ENCODE data around the gene PRKG2. TPM values are rescaled to one million over a fixed set of nuclear protein-coding genes. Genes with fewer than 3 reads are reported as not detected.
A peak's percentile ranks its signal among the peaks of the same experiment; 100 is the strongest.

PRKG2 gene
- total and polyA plus RNA-seq, 2 experiments from 2014 or later: 6.7 to 17.4 TPM

- no peaks in the 10 kb centered on the region for H4K20me1 ChIP-seq (ENCODE audit: insufficient read depth, poor library complexity, severe bottlenecking)
- no peaks in the 10 kb centered on the region for H3K9me3 ChIP-seq (ENCODE audit: low read depth)
- H3K36me3 ChIP-seq (replicated peaks; ENCODE audit: insufficient read depth, low read depth): no peaks in the 10 kb centered on the region
- TF ChIP-seq EZH2phosphoT487 (IDR thresholded peaks at IDR 0.05; ENCODE audit: low read depth, severe bottlenecking, unreplicated experiment) (no peak), EZH2 (IDR thresholded peaks at IDR 0.05; ENCODE audit: borderline replicate concordance) (no peak), CTCF (IDR thresholded peaks at IDR 0.05; ENCODE audit: poor library complexity) (no peak)
- peaks cover 12% of the 10 kb centered on the region for H3K27me3 ChIP-seq
- no peak overlapping the region for H3K4me2 ChIP-seq
- no peak overlapping the region for H3K4me3 ChIP-seq
- DNase-seq (ENCODE audit: low spot score): no peak
- no peak overlapping the region for H2AFZ ChIP-seq
- H3K9me2 ChIP-seq (replicated peaks; ENCODE audit: insufficient read depth): no peaks in the 10 kb centered on the region
- H3K79me2 ChIP-seq: no peaks in the 10 kb centered on the region
- H3K27ac ChIP-seq: peak overlapping the region; percentile 51
- 72% methylated on average over 1 of the region's 1 CpG for WGBS (ENCODE audit: low lambda C conversion rate, missing lambda C conversion rate)
- H3K4me1 ChIP-seq (ENCODE audit: insufficient read depth): peaks cover 7% of the 10 kb centered on the region
Observed at GRCh38 chr4:81220271-81220670, 5.2 kb upstream of the PRKG2 start.

DNA sequence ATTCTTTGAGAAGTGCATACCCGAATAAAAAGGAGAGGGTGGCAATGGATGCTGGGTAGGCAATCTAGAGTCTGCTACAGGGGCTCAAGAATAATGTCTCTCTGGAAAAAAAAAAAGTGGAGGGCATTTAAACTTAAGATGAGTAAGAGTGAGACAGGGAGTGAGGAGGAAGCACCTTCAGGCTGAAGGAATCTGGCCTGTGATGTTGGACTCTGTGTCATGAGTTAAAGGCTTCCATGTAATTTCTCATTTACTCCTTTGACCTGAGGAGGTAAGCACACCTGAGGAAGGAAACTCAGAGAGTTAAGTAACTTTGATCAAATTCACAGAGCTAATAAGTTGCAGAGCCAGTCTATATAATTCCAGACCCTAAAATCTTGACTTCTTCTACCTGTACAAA is 3.2 kb upstream of the PRKG2 start:
- peaks cover 7% of the 10 kb centered on the region for H3K4me1 ChIP-seq (ENCODE audit: insufficient read depth)
- H3K4me3 ChIP-seq: no peak overlapping the region
- H3K36me3 ChIP-seq (replicated peaks; ENCODE audit: insufficient read depth, low read depth): no peaks in the 10 kb centered on the region
- peak overlapping the region; percentile 54 for H3K27ac ChIP-seq
- no peak for TF ChIP-seq EZH2 (IDR thresholded peaks at IDR 0.05; ENCODE audit: borderline replicate concordance)
- TF ChIP-seq EZH2phosphoT487 (IDR thresholded peaks at IDR 0.05; ENCODE audit: low read depth, severe bottlenecking, unreplicated experiment): no peak
- no peak for TF ChIP-seq CTCF (IDR thresholded peaks at IDR 0.05; ENCODE audit: poor library complexity)
- no peaks in the 10 kb centered on the region for H3K9me2 ChIP-seq (replicated peaks; ENCODE audit: insufficient read depth)
- no peaks in the 10 kb centered on the region for H3K9me3 ChIP-seq (ENCODE audit: low read depth)
- H3K4me2 ChIP-seq: no peak overlapping the region
- no peaks in the 10 kb centered on the region for H4K20me1 ChIP-seq (ENCODE audit: insufficient read depth, poor library complexity, severe bottlenecking)
- 84% methylated on average over 1 of the region's 1 CpG for WGBS (ENCODE audit: low lambda C conversion rate, missing lambda C conversion rate)
- H3K79me2 ChIP-seq: peaks cover 5% of the 10 kb centered on the region
- H2AFZ ChIP-seq: no peak overlapping the region
- peaks cover 31% of the 10 kb centered on the region for H3K27me3 ChIP-seq
- DNase-seq (ENCODE audit: low spot score): no peak

- Histone ChIP-seq H3K9me2 (replicated peaks; ENCODE audit: insufficient read depth) (no peaks in the 10 kb centered on the region), H3K9me3 (ENCODE audit: low read depth) (no peaks in the 10 kb centered on the region), H4K20me1 (ENCODE audit: insufficient read depth, poor library complexity, severe bottlenecking) (no peaks in the 10 kb centered on the region), H3K27me3 (peaks cover 35% of the 10 kb centered on the region), H3K4me2 (no peak overlapping the region), H3K36me3 (replicated peaks; ENCODE audit: insufficient read depth, low read depth) (no peaks in the 10 kb centered on the region), H3K79me2 (peaks cover 9% of the 10 kb centered on the region), H3K4me3 (no peak overlapping the region), H3K27ac (peak overlapping the region; percentile 54), H2AFZ (no peak overlapping the region), H3K4me1 (ENCODE audit: insufficient read depth) (peaks cover 7% of the 10 kb centered on the region)
- no peak for TF ChIP-seq EZH2phosphoT487 (IDR thresholded peaks at IDR 0.05; ENCODE audit: low read depth, severe bottlenecking, unreplicated experiment)
- no peak for TF ChIP-seq EZH2 (IDR thresholded peaks at IDR 0.05; ENCODE audit: borderline replicate concordance)
- TF ChIP-seq CTCF (IDR thresholded peaks at IDR 0.05; ENCODE audit: poor library complexity): no peak
- no peak for DNase-seq (ENCODE audit: low spot score)
- 73% methylated on average over 3 of the region's 3 CpGs for WGBS (ENCODE audit: low lambda C conversion rate, missing lambda C conversion rate)
Observed at GRCh38 chr4:81217779-81218178, 2.8 kb upstream of the PRKG2 start.

DNA sequence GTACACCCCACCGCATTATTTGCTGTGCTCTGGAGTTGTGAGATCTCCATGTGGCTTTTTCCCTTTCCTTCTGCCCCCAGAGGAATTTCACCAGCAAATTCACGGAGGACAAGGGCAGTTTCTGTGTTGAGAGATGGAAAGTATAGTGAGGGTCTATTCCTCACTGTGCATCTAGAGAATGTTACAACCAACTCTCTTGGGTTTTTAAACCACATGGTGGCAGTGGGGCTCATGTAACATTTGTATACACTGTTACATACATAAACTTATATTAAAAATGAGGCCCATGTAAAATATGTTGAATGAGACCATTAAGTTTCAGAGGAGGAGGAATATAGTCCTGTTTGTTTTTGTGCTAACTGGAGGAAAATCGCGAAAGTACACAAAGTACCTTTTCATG is 909 bp upstream of the PRKG2 start:
- H4K20me1 ChIP-seq (ENCODE audit: insufficient read depth, poor library complexity, severe bottlenecking): no peaks in the 10 kb centered on the region
- no peak for DNase-seq (ENCODE audit: low spot score)
- peak overlapping the region; percentile 95 for H3K4me2 ChIP-seq
- H3K27ac ChIP-seq: peak overlapping the region; percentile 89
- H3K27me3 ChIP-seq: peaks cover 46% of the 10 kb centered on the region
- no peaks in the 10 kb centered on the region for H3K36me3 ChIP-seq (replicated peaks; ENCODE audit: insufficient read depth, low read depth)
- no peak overlapping the region for H3K4me3 ChIP-seq
- peak overlapping the region; percentile 75 for H2AFZ ChIP-seq
- peaks cover 7% of the 10 kb centered on the region for H3K4me1 ChIP-seq (ENCODE audit: insufficient read depth)
- TF ChIP-seq EZH2 (IDR thresholded peaks at IDR 0.05; ENCODE audit: borderline replicate concordance): no peak
- TF ChIP-seq CTCF (IDR thresholded peaks at IDR 0.05; ENCODE audit: poor library complexity): peak; percentile 8
- 56% methylated on average over 4 of the region's 4 CpGs for WGBS (ENCODE audit: low lambda C conversion rate, missing lambda C conversion rate)
- no peaks in the 10 kb centered on the region for H3K9me3 ChIP-seq (ENCODE audit: low read depth)
- peaks cover 19% of the 10 kb centered on the region for H3K79me2 ChIP-seq
- no peaks in the 10 kb centered on the region for H3K9me2 ChIP-seq (replicated peaks; ENCODE audit: insufficient read depth)
